RWPE1 (cell line): Measurements from ENCODE around the gene FNDC3B.
A peak's percentile ranks its signal among the peaks of the same experiment; 100 is the strongest.

Experiments
- CTCF ChIA-PET: fragments of 350-600 bp; sonication (Branson Sonifier 250); formaldehyde crosslinking; extraction: SDS; loops from one replicate; lab custom pipeline; 2021; lab: Yijun Ruan, JAX
- POLR2A ChIA-PET: fragments of 400-600 bp; formaldehyde crosslinking; extraction: SDS; loops from one replicate; lab custom pipeline; 2020; ENCODE audit warnings: antibody characterized with exemption; ENCODE audit not compliant: low non-redundant PET; lab: Yijun Ruan, JAX
- DNase-seq: peaks from one replicate; pipeline ENCODE4 v3.0.0; 2012; ENCODE audit warnings: low spot score
- H3K27ac ChIP-seq: fragments of 450-650 bp; 2 replicates; pipeline ENCODE4 v1.5.1; 2017
- TF ChIP-seq, protein P1 (sequence below): fragments of 450-650 bp; conservative IDR thresholded peaks from 2 replicates; pipeline ENCODE4 v1.5.1; 2017; ENCODE audit warnings: low read depth, mild to moderate bottlenecking

The FNDC3B gene

DNA sequence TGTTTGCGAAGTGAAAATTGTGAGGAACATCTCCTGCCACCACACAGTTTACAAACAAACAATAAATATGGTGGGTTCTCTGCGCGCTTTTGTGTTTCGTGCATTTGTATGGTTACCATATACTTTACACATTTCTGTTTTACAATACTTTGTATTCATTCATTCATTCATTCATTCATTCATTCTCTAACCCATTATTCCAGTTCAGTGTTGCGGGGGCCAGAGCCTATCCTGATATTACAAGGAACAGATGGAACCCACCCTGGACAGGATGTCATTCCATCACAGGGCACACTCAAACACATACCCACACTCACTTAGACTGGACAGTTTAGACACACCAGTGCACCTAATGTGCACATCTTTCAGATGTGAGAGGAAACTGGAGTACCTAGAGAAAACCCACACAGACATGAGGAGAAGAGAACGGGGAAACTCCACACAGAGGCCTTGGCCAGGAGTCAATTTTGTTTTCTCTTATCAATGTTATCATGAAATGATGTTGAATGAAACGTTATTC lies 160.5 kb downstream of the FNDC3B start:
- H3K27ac ChIP-seq: no peak overlapping the region
- TF ChIP-seq, protein P1, sequence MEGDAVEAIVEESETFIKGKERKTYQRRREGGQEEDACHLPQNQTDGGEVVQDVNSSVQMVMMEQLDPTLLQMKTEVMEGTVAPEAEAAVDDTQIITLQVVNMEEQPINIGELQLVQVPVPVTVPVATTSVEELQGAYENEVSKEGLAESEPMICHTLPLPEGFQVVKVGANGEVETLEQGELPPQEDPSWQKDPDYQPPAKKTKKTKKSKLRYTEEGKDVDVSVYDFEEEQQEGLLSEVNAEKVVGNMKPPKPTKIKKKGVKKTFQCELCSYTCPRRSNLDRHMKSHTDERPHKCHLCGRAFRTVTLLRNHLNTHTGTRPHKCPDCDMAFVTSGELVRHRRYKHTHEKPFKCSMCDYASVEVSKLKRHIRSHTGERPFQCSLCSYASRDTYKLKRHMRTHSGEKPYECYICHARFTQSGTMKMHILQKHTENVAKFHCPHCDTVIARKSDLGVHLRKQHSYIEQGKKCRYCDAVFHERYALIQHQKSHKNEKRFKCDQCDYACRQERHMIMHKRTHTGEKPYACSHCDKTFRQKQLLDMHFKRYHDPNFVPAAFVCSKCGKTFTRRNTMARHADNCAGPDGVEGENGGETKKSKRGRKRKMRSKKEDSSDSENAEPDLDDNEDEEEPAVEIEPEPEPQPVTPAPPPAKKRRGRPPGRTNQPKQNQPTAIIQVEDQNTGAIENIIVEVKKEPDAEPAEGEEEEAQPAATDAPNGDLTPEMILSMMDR: no peak
- POLR2A ChIA-PET: no interaction called here
- CTCF ChIA-PET: no interaction called here
- DNase-seq: no peak

DNA sequence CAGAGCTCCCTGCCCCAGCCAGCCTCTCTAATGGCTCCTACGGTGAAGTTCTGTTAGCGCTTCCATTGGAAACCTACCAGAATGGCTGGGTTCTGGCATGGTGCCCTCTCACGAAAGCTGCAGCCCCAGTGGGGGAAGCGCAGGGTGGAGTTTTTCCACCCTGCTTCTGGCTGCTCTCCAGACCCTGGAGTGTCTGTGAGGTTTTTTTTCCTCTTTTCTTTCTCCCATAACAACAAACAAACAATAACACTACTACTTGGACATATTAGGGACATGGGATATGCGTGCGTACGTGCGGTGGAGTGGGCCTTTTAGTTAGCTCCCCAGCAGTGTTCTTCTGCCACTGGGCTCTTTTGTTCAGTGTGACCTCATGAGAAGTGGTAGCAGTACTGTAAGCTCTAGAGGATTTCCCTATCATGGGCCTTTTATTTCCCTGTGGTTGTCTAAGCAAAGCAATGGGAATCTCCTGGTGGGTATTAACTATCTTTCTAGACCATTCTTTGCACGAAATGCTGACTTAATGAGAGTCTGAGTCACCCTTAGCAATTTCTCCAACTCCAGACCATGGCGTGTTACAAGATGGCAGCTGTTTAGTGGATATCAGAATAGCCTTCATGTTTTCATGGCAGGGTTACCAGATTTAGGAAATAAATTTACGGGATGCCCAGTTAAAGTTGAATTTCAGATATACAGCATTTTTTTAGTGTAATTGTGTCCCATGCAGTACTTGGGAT lies 161.9 kb downstream of the FNDC3B start:
- peak overlapping the region; percentile 77 for H3K27ac ChIP-seq
- DNase-seq: no peak
- TF ChIP-seq, protein P1: no peak
- ChIA-PET POLR2A (no interaction called here), CTCF (interaction anchor here (0.5 kb wide), 1 partner anchor 17 kb away, joined by 3 read pairs; no protein-coding TSS in a partner anchor)

DNA sequence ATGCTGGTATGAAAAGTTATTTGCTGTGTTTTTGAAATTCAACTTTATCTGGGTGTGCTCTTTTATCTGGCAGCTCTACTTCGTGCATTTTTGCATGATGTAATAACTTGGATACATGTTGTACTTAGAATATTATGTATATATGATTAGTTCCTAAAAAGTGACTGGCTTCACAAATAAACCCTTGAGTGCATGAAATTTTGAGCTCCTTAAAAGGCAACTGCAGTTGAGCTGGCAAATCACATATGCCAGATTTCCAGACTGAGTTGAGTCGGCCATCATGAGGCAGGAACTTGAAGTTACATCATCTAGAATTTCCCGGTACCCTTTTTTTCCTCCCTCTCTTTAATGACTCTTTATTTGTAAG lies 162.5 kb downstream of the FNDC3B start:
- no peak for DNase-seq
- TF ChIP-seq, protein P1: no peak
- no peak overlapping the region for H3K27ac ChIP-seq
- POLR2A ChIA-PET: no interaction called here
- CTCF ChIA-PET: no interaction called here

DNA sequence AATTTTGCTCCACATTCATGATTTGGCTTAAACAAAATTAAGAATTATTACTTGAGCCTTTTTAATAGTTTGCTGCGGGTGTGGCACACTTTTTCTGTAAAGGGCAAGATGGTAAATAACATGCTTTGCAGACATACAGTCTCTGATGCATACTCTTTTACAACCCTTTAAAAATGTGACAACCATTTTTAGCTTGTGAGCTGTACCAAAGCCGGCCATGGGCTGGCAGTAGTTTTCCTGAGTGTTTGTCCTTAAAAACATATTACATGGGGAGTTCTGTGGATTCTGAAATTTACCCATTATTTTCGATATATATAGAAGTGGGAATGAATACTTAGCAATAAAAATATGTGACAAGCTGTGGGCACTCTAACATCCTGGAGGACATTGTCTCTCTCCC lies 163.4 kb downstream of the FNDC3B start:
- no peak overlapping the region for H3K27ac ChIP-seq
- CTCF ChIA-PET: no interaction called here
- TF ChIP-seq, protein P1: no peak
- DNase-seq: no peak
- POLR2A ChIA-PET: no interaction called here

DNA sequence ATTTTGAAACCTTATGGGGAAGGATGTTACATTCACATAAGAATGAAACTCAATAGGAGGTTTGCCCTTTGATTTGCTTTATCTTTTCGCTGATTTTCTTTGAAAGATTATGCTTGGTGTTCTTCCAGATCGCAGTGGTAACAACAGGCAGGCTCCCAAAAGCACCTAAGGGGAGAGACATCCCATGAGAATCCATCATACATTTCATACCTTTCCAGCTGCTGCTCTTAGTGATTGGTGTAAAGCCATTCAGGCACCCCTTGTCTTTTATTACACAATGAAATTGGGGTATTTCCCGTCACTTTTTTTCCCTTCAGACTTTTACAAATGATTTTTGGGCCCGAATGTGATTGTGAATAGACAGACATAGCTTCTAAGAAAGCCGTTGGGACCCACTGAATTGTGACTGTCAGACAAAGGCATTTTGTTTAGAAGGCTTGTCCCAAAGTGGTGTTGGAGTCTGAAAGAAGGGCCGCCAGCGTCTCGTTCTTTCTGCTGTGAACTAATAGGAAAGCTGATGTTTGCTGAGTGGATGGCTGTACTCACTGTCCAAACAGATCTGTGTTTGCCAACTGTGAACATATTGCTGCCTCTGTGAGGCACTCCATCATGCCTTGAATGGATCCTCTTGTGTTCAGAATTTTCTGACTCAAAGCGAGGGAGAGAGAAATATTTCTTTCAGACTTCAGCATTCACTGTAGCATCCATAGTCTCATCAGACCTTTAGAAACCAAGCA lies 164.3 kb downstream of the FNDC3B start:
- TF ChIP-seq, protein P1: no peak
- POLR2A ChIA-PET: no interaction called here
- CTCF ChIA-PET: no interaction called here
- no peak overlapping the region for H3K27ac ChIP-seq
- no peak for DNase-seq

DNA sequence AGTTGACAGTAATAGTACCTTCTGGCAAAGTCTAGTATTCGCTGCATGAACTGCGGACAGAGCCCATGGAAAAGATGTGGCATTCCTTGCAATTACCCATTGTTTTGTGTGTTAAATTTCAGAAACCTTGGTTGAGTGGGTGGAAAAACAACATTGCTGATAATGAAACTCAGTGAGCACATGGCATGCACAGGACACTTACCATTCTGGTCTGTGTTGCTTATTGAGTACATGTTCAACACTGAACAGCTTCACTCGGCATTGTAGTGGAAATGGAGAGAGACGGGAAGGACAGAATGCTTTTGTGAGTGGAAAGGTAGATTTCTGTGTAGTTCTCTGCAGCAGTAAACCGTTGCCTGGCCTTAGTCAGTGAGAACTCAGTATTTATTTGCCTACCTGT lies 165.3 kb downstream of the FNDC3B start:
- TF ChIP-seq, protein P1: no peak
- CTCF ChIA-PET: no interaction called here
- no peak for DNase-seq
- POLR2A ChIA-PET: no interaction called here
- no peak overlapping the region for H3K27ac ChIP-seq
